Activated T-cell treated with anti-CD3 and anti-CD28 coated beads, Interleukin-2, amount 50 U/mL, for 72 hours (primary cell): ENCODE results near the gene PNLIPRP2. TPM values are rescaled to one million over a fixed set of nuclear protein-coding genes. Genes with fewer than 3 reads are reported as not detected.

Experiments used
- ATAC-seq, 2 donors: fragments of 150-1000 bp; cut with Tn5 transposase; replicated peaks in 1 of 2; 2 replicates each; pipeline ENCODE4 v1.10.0; 2021; ENCODE audit warnings: moderate library complexity in 2 of 2, mild to moderate bottlenecking in 1 of 2
- DNase-seq, 2 donors: peaks; one replicate each; pipeline ENCODE4 v3.0.0; 2021 to 2022; ENCODE audit warnings: mixed read lengths in 1 of 2
- H3K27ac Mint-ChIP-seq: one replicate; pipeline ENCODE4 v1.8.0; 2022; ENCODE audit warnings: mild to moderate bottlenecking, moderate library complexity, mixed read lengths
- H3K27me3 Mint-ChIP-seq: one replicate; pipeline ENCODE4 v1.8.0; 2022; ENCODE audit warnings: low read depth, mixed read lengths
- H3K36me3 Mint-ChIP-seq, 2 donors: one replicate each; pipeline ENCODE4 v1.8.0; 2022; ENCODE audit warnings: mixed read lengths in 2 of 2, mild to moderate bottlenecking in 1 of 2; ENCODE audit not compliant: insufficient read depth in 2 of 2
- H3K4me1 Mint-ChIP-seq: one replicate; pipeline ENCODE4 v1.8.0; 2022; ENCODE audit warnings: low read depth, mixed read lengths
- H3K4me3 Mint-ChIP-seq, 2 donors: one replicate each; pipeline ENCODE4 v1.8.0; 2022; ENCODE audit warnings: mild to moderate bottlenecking in 2 of 2, mixed read lengths in 2 of 2, moderate library complexity in 2 of 2
- H3K9me3 Mint-ChIP-seq, 2 donors: one replicate each; pipeline ENCODE4 v1.8.0; 2022; ENCODE audit warnings: mixed read lengths in 2 of 2
- total RNA-seq, 2 donors: library from RNA; stranded (reverse); gene quantifications; one replicate each; pipeline ENCODE4 v1.2.3, GENCODE V29; 2022

PNLIPRP2 gene
- total RNA-seq, 2 donors from 2014 or later, result not detected

DNA sequence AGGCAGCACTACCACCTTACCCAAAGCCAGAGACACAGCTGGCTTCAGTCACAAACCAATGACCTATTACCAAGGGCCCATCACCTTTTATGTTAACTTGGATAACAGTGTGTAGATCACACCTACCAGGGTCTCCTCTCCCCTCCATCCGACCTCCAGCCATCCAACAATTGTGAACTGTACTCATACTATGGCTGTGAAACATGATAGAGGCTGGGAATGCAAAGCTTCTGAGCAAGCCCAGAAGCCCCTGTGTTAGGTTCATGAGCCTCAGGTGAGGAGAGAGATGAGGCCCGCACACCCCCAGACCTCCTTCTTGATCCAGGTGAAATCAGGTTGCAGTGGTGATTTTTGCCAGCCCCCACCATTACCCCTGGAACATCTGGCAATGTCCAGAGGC, 47.7 kb downstream of the PNLIPRP2 start:
- H3K27me3 Mint-ChIP-seq, result peaks cover 13% of the 10 kb centered on the region
- no peaks in the 10 kb centered on the region for H3K36me3 Mint-ChIP-seq
- H3K4me3 Mint-ChIP-seq, result no peak overlapping the region
- H3K4me1 Mint-ChIP-seq, result no peaks in the 10 kb centered on the region
- H3K27ac Mint-ChIP-seq, result no peak overlapping the region
- H3K9me3 Mint-ChIP-seq, result no peaks in the 10 kb centered on the region
- DNase-seq, result no peak
- no peak for ATAC-seq

- ATAC-seq, result no peak
- no peak overlapping the region for H3K27ac Mint-ChIP-seq
- no peaks in the 10 kb centered on the region for H3K36me3 Mint-ChIP-seq
- H3K9me3 Mint-ChIP-seq, result no peaks in the 10 kb centered on the region
- peaks cover 13% of the 10 kb centered on the region for H3K27me3 Mint-ChIP-seq
- H3K4me1 Mint-ChIP-seq, result no peaks in the 10 kb centered on the region
- no peak overlapping the region for H3K4me3 Mint-ChIP-seq
- DNase-seq, result no peak
These were observed 48.3 kb downstream of the PNLIPRP2 start for GRCh38 chr10:116669080-116669479.

- Mint-ChIP-seq H3K9me3 (no peaks in the 10 kb centered on the region), H3K4me1 (no peaks in the 10 kb centered on the region), H3K27me3 (peaks cover 13% of the 10 kb centered on the region), H3K4me3 (no peak overlapping the region), H3K27ac (no peak overlapping the region), H3K36me3 (no peaks in the 10 kb centered on the region)
- no peak for ATAC-seq
- DNase-seq, result no peak
These were observed 49.3 kb downstream of the PNLIPRP2 start for GRCh38 chr10:116669832-116670644.

DNA sequence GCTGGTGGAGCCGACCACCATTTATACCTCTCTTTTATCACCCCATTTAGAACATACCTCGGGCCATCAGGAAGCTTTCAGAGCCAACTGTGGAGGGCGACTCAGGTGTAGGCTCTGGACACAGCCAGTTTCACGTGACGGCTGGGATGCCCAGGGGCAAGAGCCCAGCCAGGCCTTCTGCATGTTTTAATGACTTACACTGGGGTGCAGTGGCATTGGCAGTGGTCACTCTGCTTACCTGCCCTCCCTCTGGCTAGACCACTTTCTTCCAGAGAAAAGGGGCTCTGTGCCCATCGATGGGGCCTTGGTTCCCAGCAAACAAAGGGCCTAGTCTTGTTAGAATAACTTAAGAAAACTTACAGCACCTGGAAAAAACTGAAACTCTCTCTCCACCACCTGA, 50.0 kb downstream of the PNLIPRP2 start:
- Mint-ChIP-seq H3K9me3 (no peaks in the 10 kb centered on the region), H3K36me3 (no peaks in the 10 kb centered on the region), H3K27ac (no peak overlapping the region), H3K27me3 (peaks cover 13% of the 10 kb centered on the region), H3K4me3 (no peak overlapping the region), H3K4me1 (no peaks in the 10 kb centered on the region)
- DNase-seq (no peak), ATAC-seq (no peak)

- no peaks in the 10 kb centered on the region for H3K4me1 Mint-ChIP-seq
- no peak overlapping the region for H3K4me3 Mint-ChIP-seq
- no peak overlapping the region for H3K27ac Mint-ChIP-seq
- DNase-seq (no peak), ATAC-seq (no peak)
- no peaks in the 10 kb centered on the region for H3K36me3 Mint-ChIP-seq
- H3K9me3 Mint-ChIP-seq, result no peaks in the 10 kb centered on the region
- H3K27me3 Mint-ChIP-seq, result peaks cover 13% of the 10 kb centered on the region
These were observed 50.6 kb downstream of the PNLIPRP2 start for GRCh38 chr10:116671274-116671926.

DNA sequence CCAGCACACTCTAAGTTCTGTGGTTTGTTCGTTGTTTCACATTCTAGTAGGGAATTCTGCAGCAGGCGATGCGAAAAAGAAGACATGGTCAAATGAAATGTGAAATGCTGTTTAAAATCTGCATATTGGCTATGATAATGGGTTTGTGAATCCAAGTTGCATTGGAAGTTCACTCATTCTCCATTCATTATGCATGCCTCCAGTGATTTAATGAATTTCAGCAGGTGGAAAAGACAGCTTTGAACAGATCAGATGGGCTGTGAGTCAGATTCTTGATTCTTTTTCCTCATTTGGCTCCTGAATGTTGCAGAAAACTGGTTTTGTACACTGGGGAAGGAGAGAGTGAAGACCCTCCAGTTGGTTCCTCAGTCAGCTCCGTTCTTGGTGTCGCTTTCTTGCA, 52.1 kb downstream of the PNLIPRP2 start:
- no peaks in the 10 kb centered on the region for H3K9me3 Mint-ChIP-seq
- DNase-seq (no peak), ATAC-seq (no peak)
- no peak overlapping the region for H3K27ac Mint-ChIP-seq
- H3K36me3 Mint-ChIP-seq, result no peaks in the 10 kb centered on the region
- peaks cover 13% of the 10 kb centered on the region for H3K27me3 Mint-ChIP-seq
- H3K4me3 Mint-ChIP-seq, result no peak overlapping the region
- H3K4me1 Mint-ChIP-seq, result no peaks in the 10 kb centered on the region

- DNase-seq (no peak), ATAC-seq (no peak)
- H3K4me1 Mint-ChIP-seq, result no peaks in the 10 kb centered on the region
- H3K27ac Mint-ChIP-seq, result no peak overlapping the region
- no peaks in the 10 kb centered on the region for H3K36me3 Mint-ChIP-seq
- no peak overlapping the region for H3K4me3 Mint-ChIP-seq
- H3K9me3 Mint-ChIP-seq, result no peaks in the 10 kb centered on the region
- peaks cover 13% of the 10 kb centered on the region for H3K27me3 Mint-ChIP-seq
These were observed 53.1 kb downstream of the PNLIPRP2 start for GRCh38 chr10:116673866-116674265.

GRCh38 chr10:116674901-116675423, 54.2 kb downstream of the PNLIPRP2 start:
- H3K4me1 Mint-ChIP-seq, result no peaks in the 10 kb centered on the region
- no peaks in the 10 kb centered on the region for H3K36me3 Mint-ChIP-seq
- ATAC-seq, result no peak
- H3K27ac Mint-ChIP-seq, result no peak overlapping the region
- no peak overlapping the region for H3K4me3 Mint-ChIP-seq
- peaks cover 13% of the 10 kb centered on the region for H3K27me3 Mint-ChIP-seq
- no peak for DNase-seq
- no peaks in the 10 kb centered on the region for H3K9me3 Mint-ChIP-seq

GRCh38 chr10:116676118-116676517, 55.4 kb downstream of the PNLIPRP2 start:
- H3K4me3 Mint-ChIP-seq, result no peak overlapping the region
- no peaks in the 10 kb centered on the region for H3K36me3 Mint-ChIP-seq
- no peak overlapping the region for H3K27ac Mint-ChIP-seq
- DNase-seq, result no peak
- no peak for ATAC-seq
- H3K27me3 Mint-ChIP-seq, result peaks cover 6% of the 10 kb centered on the region
- no peaks in the 10 kb centered on the region for H3K4me1 Mint-ChIP-seq
- H3K9me3 Mint-ChIP-seq, result no peaks in the 10 kb centered on the region

- H3K27me3 Mint-ChIP-seq, result peaks cover 1% of the 10 kb centered on the region
- H3K9me3 Mint-ChIP-seq, result no peaks in the 10 kb centered on the region
These were observed 55.9 kb downstream of the PNLIPRP2 start for GRCh38 chr10:116676633-116677032.

DNA sequence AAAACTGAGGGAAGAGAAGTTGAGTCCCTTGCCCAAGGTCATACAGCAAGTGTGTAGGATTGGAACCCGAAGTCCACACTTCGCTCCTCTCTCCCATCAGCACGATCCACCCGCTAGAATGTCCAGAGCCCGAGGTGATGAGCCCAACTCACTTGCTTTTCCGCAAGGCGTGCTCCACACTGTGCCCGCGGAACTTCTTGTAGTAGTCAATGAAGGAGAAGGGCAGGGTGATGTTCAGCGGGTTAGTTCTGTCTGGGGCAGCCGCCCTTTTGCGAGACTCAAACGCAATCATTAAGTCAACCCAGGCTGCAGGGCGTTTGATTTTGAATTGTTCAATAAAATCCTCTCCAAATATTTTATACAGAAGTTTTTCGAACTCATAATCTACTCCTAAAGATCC, 58.6 kb downstream of the PNLIPRP2 start:
- no peaks in the 10 kb centered on the region for H3K4me1 Mint-ChIP-seq
- DNase-seq, result no peak
- H3K36me3 Mint-ChIP-seq, result no peaks in the 10 kb centered on the region

More at GRCh38 chr10:116676633-116677032, 55.9 kb downstream of the PNLIPRP2 start:
- Mint-ChIP-seq H3K36me3 (no peaks in the 10 kb centered on the region), H3K4me1 (no peaks in the 10 kb centered on the region), H3K4me3 (no peak overlapping the region), H3K27ac (no peak overlapping the region)
- DNase-seq, result no peak
- ATAC-seq, result no peak

DNA sequence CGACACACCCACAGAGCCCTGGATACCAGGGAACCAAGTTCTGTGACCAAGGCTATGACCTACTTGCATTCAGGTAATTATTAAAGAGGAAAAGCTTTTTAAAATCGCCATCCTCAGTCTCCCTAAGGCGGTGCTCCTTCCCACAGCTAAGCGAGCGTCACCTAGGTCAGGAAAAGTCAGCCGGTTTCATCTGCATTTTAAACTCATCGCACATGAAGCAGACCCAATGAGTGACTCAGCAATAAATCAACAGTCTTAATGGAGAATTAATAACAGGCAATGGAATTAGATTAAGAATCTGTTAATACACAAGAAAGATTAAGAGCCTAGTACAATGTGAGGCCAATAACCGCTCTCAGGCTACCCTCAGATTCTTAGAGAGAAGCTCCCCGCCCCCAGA, 62.4 kb downstream of the PNLIPRP2 start:
- no peak overlapping the region for H3K4me3 Mint-ChIP-seq
- no peak overlapping the region for H3K27ac Mint-ChIP-seq
- no peak for ATAC-seq
- no peaks in the 10 kb centered on the region for H3K36me3 Mint-ChIP-seq
- H3K27me3 Mint-ChIP-seq, result peaks cover 6% of the 10 kb centered on the region
- H3K4me1 Mint-ChIP-seq, result no peaks in the 10 kb centered on the region
- DNase-seq, result no peak
- no peaks in the 10 kb centered on the region for H3K9me3 Mint-ChIP-seq

More for the DNA sequence above, 58.6 kb downstream of the PNLIPRP2 start:
- no peak for ATAC-seq
- no peak overlapping the region for H3K4me3 Mint-ChIP-seq
- no peaks in the 10 kb centered on the region for H3K27me3 Mint-ChIP-seq
- H3K9me3 Mint-ChIP-seq, result no peaks in the 10 kb centered on the region
- no peak overlapping the region for H3K27ac Mint-ChIP-seq

DNA sequence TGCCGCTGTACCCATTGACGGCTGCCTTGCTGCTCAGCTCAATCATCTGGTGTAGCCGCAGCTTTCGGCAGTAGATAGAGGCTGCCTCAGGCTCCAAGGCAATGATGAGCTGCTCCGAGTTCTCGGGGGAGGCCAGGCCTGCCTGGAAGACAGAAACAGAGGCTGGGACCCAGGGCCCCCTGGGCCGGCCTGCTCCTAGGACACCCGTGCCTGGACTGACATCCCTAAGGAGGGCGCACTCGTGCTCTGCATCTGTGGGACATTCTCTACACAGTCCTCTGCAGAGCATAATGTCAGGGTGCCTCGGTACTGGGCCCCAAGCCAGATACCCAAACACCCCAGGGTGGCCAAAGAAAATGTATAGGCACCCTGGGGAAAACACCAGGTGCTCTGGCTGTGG, 63.1 kb downstream of the PNLIPRP2 start:
- no peak for DNase-seq
- H3K36me3 Mint-ChIP-seq, result no peaks in the 10 kb centered on the region
- peaks cover 13% of the 10 kb centered on the region for H3K27me3 Mint-ChIP-seq
- H3K4me1 Mint-ChIP-seq, result no peaks in the 10 kb centered on the region
- H3K27ac Mint-ChIP-seq, result no peak overlapping the region
- no peak for ATAC-seq
- H3K9me3 Mint-ChIP-seq, result no peaks in the 10 kb centered on the region
- H3K4me3 Mint-ChIP-seq, result no peak overlapping the region
